Erythroblast (primary cell): ENCODE results near the gene TTC28.

Source experiments
- GATA1 ChIP-seq: IDR thresholded peaks from 2 replicates; pipeline ENCODE4 v1.6.1; 2011; ENCODE audit warnings: low read depth, mild to moderate bottlenecking, control low read depth, low read length, moderate library complexity
- POLR2A ChIP-seq: IDR thresholded peaks from 2 replicates; pipeline ENCODE4 v1.6.1; 2011; ENCODE audit warnings: mild to moderate bottlenecking, low read length

DNA sequence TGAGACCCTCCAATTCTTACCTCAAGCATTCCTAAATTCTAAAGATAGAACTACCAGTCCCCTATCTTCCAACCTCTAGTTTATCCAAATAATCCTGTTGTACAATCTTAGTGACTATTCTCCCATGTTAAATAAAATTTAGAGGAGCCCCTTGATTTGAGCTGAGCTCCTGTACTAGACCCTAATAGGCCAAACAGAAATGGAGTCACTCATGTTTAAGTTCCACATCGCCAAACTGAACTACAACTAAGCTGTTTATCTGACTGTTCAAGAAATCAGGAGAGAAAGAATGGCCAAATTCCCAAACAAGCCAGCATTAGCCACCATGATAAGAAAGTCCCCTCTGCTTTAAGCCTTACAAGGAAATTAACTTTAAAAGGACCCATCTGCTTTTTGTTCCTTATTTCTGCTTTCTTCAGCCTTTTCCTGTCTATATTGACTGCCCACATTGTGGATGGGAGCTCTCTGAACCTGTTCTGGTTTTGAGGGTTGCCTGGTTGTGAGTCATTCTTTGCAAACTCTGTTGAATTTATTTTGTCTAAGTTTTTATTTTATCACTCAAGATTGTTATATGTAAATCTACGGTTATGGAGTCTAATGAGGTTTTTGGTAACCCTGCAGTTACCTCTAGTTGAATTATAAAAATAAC, 90.4 kb downstream of the TTC28 start:
- TF ChIP-seq POLR2A, result no peak
- TF ChIP-seq GATA1, result no peak
